Glutamatergic neuron (in vitro differentiated cells): ENCODE data around the gene KAT14. TPM values are rescaled to one million over a fixed set of nuclear protein-coding genes. Genes with fewer than 3 reads are reported as not detected.
"Not testable (repeated sequence)": the region's sequence is repeated elsewhere in the genome, so short reads cannot be mapped to it uniquely, and the experiment has no call there.

Source experiments
- DNase-seq: peaks from one replicate; pipeline ENCODE4 v3.0.0; 2022
- H3K27ac Mint-ChIP-seq: one replicate; pipeline ENCODE4 v1.8.0; 2020; ENCODE audit warnings: mild to moderate bottlenecking, mixed read lengths, inconsistent platforms; ENCODE audit not compliant: unreplicated experiment
- H3K27me3 Mint-ChIP-seq: one replicate; pipeline ENCODE4 v1.8.0; 2020; ENCODE audit warnings: mild to moderate bottlenecking, moderate library complexity, mixed read lengths, inconsistent platforms; ENCODE audit not compliant: unreplicated experiment
- H3K36me3 Mint-ChIP-seq: one replicate; pipeline ENCODE4 v1.8.0; 2020; ENCODE audit warnings: mild to moderate bottlenecking, mixed read lengths, inconsistent platforms; ENCODE audit not compliant: unreplicated experiment
- H3K4me1 Mint-ChIP-seq: one replicate; pipeline ENCODE4 v1.8.0; 2020; ENCODE audit warnings: mild to moderate bottlenecking, low read depth, mixed read lengths, inconsistent platforms; ENCODE audit not compliant: unreplicated experiment
- H3K4me3 Mint-ChIP-seq: one replicate; pipeline ENCODE4 v1.8.0; 2020; ENCODE audit warnings: mild to moderate bottlenecking, mixed read lengths, inconsistent platforms; ENCODE audit not compliant: unreplicated experiment
- H3K9me3 Mint-ChIP-seq: one replicate; pipeline ENCODE4 v1.8.0; 2020; ENCODE audit warnings: mild to moderate bottlenecking, moderate library complexity, mixed read lengths, inconsistent platforms; ENCODE audit not compliant: unreplicated experiment
- total RNA-seq: library from RNA; stranded (reverse); fragmentation: NEBNext Ultra II Directional; extraction: Animal tissue kit (Norgen Biotek cat#: 25700); gene quantifications from one replicate; pipeline ENCODE4 v1.2.1, GENCODE V29; 2021; ENCODE audit not compliant: unreplicated experiment
- TF ChIP-seq, protein P1 (sequence below): fragments of 200-600 bp; sonication (generic); IDR thresholded peaks from one replicate; pipeline ENCODE4 v1.5.0; 2021; ENCODE audit not compliant: partially characterized antibody, unreplicated experiment

The KAT14 gene
- total RNA-seq, 1 donor from 2014 or later: 14.2 TPM

DNA sequence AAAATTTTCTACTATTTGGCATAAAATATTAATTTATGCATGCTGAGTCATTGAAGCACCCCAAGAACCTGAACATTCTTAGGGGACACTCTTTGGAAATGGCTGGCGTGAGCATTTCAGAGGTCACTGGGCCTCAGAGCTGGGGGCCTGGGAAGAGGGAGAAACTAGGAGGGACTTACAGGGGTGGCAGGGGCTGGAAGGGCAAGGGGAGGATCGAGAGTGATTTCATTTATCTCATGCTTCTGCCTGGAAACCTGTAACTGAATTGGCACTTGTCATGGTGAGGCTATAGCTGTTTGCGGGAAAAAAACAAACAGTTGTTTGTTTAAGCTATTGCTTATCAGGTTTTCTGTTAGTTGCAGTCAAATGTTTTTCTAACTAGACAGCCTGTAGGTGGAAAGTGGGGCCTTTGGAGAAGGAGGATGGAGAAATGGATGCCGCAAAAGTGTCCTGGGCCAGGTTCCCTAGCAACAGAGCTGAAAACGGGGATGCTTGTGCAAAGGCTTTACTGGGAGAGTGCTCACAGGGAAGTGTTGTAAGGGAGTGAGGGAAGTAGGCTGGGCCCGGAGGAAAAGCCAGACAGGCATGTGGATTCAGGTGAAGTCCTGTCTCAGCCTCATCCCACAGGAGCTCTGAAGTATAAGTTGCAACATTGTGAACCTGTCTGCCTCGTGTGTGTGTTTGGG, 36.4 kb upstream of the KAT14 start:
- no peak for DNase-seq
- TF ChIP-seq, protein P1, sequence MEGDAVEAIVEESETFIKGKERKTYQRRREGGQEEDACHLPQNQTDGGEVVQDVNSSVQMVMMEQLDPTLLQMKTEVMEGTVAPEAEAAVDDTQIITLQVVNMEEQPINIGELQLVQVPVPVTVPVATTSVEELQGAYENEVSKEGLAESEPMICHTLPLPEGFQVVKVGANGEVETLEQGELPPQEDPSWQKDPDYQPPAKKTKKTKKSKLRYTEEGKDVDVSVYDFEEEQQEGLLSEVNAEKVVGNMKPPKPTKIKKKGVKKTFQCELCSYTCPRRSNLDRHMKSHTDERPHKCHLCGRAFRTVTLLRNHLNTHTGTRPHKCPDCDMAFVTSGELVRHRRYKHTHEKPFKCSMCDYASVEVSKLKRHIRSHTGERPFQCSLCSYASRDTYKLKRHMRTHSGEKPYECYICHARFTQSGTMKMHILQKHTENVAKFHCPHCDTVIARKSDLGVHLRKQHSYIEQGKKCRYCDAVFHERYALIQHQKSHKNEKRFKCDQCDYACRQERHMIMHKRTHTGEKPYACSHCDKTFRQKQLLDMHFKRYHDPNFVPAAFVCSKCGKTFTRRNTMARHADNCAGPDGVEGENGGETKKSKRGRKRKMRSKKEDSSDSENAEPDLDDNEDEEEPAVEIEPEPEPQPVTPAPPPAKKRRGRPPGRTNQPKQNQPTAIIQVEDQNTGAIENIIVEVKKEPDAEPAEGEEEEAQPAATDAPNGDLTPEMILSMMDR: no peak
- Mint-ChIP-seq H3K9me3 (no peaks in the 10 kb centered on the region), H3K4me3 (no peak overlapping the region), H3K4me1 (peaks cover 8% of the 10 kb centered on the region), H3K27ac (no peak overlapping the region), H3K27me3 (no peaks in the 10 kb centered on the region), H3K36me3 (no peaks in the 10 kb centered on the region)

DNA sequence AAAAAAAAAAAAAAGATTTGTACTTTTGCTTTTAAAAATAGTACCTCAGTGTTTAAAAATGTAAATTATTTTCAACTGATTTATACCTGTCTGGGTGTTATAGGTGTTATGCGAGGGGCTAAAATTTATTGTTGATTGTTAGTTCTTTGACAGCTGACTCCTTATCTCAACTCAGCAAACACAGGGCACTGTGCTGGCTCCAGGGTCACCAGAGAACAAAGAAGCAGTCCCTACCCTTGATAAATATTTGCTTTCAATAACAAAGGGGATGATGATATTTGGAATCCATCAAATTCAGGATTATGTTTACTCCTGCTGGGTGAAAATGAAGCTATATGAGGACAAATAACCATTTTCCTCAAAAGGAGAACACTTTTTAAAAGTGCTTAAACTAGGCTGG, 34.2 kb upstream of the KAT14 start:
- no peaks in the 10 kb centered on the region for H3K36me3 Mint-ChIP-seq
- H3K27me3 Mint-ChIP-seq: no peaks in the 10 kb centered on the region
- no peak overlapping the region for H3K27ac Mint-ChIP-seq
- TF ChIP-seq, protein P1: no peak
- DNase-seq: no peak
- no peaks in the 10 kb centered on the region for H3K9me3 Mint-ChIP-seq
- H3K4me3 Mint-ChIP-seq: no peak overlapping the region
- H3K4me1 Mint-ChIP-seq: peaks cover 8% of the 10 kb centered on the region

DNA sequence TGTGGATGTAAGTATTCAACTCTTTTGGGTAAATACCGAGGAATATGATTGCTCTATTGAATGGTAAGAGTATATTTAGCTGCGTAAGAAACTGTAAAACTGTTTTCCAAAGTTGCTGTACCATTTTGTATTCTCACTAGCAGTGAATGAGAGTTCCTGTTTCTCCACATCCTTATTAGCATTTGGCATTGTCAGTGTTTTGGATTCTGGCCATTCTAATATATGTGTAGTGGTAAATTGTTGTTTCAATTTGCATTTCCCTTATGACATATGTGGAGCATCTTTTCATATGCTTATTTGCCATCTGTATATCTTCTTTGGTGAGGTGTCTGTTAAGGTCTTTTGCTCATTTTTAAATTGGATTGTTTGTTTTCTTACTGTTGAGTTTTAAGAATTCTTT, 29.3 kb upstream of the KAT14 start:
- Mint-ChIP-seq H3K27ac (no peak overlapping the region), H3K27me3 (no peaks in the 10 kb centered on the region), H3K9me3 (no peaks in the 10 kb centered on the region), H3K4me1 (no peaks in the 10 kb centered on the region), H3K36me3 (no peaks in the 10 kb centered on the region), H3K4me3 (no peak overlapping the region)
- TF ChIP-seq, protein P1: no peak
- no peak for DNase-seq

DNA sequence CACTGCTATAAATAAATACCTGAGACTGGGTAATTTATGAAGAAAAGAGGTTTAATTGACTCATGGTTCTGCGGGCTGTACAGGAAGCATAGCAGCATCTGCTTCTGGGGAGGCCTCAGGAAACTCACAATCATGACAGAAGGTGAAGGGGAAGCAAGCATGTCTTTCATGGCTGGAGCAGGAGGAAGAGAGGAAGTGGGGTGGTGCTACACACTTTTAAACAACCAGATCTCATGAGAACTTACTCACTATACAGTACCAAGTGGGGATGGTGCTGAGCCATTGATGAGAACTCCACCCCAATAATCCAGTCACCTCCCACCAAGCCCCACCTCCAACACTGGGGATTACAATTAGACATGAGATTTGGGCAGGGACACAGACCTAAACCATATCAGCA, 9.1 kb upstream of the KAT14 start:
- H3K4me3 Mint-ChIP-seq, H3K4me1 Mint-ChIP-seq, H3K9me3 Mint-ChIP-seq, H3K27me3 Mint-ChIP-seq, H3K27ac Mint-ChIP-seq, DNase-seq, H3K36me3 Mint-ChIP-seq: not testable (repeated sequence)

DNA sequence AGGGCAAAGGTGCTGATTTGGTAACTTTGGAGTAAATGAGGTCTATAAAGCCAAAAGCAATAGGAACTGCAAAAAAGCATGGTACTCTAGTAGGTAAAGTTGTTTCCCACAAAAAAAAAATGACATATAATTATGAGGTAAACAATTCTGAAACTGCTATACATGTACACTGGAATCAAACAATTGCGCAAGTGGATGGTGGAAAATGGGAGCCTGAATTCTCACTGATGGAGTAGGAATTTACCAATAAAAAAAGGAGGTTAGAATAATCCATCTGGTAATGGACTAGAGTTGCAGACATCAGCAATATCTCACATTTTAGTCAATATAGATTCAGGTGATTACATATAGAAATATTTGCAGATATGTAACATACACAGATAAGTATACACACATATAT, 5.0 kb upstream of the KAT14 start:
- peaks cover 4% of the 10 kb centered on the region for H3K4me1 Mint-ChIP-seq
- TF ChIP-seq, protein P1: no peak
- H3K4me3 Mint-ChIP-seq: no peak overlapping the region
- H3K27ac Mint-ChIP-seq: no peak overlapping the region
- H3K36me3 Mint-ChIP-seq: no peaks in the 10 kb centered on the region
- peaks cover 3% of the 10 kb centered on the region for H3K9me3 Mint-ChIP-seq
- H3K27me3 Mint-ChIP-seq: peaks cover 4% of the 10 kb centered on the region
- DNase-seq: no peak
